HK-2 (cell line): ENCODE results near the gene NSF.

Source experiments
- DNase-seq: peaks from one replicate; pipeline ENCODE4 v3.0.0-alpha.2; 2018; ENCODE audit not compliant: unreplicated experiment

Gene NSF

DNA sequence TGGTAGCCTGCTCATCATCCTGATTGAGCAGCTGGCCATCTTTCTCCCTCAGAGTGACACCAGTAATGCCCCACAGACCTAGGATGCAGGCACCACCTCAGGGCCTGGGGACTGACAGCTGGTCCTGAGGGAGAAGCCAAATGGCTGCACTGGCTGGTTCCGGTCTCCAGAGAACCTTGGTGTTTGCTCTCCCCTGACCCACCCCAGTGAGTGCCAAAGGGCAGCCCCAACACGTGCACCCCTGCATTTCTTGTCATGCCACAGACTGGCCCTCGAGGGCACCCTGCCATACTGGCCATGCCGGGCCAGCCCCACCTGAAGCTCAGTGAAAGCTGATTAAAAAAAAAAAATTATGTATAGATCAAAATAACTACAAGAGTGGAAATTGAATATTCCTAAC, 127.5 kb downstream of the NSF start:
- DNase-seq: no peak

DNA sequence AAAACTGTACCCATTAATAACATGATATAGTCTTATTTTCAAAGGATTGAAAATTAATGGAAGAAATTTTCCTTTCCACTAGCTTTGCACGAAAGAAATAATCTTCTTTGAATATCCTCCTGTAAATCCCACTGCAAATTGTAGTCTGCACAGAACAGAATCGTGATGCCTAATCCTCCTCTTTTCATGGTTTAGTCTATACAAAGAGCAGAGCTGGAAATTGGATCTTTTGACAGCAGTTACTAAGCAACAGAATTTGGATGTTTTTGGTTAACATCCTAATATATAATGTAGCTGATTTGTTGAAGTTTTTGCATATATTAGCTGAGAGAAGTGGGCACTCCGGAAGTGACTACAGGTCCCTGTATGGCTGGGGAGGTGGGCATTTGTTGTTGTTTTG, 129.4 kb downstream of the NSF start:
- DNase-seq: no peak

DNA sequence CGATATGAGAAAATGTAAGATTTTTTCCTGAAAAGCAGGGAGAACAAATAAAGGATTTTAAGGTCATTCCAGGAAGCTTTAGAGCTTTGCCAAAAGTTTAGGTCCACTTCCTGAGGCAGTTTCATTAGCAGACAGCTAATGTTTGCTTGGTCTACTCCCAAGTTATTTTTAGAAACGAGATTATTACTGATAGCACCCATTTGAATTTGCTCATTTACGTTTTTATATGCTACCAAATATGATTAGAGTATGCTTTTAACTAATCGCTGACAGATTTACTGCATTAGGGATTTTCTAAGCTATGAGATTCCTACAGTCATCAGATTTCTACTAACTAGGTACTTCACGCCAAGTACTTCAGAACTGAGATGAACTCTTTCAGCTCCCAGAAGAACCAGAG, 129.9 kb downstream of the NSF start:
- DNase-seq: no peak

DNA sequence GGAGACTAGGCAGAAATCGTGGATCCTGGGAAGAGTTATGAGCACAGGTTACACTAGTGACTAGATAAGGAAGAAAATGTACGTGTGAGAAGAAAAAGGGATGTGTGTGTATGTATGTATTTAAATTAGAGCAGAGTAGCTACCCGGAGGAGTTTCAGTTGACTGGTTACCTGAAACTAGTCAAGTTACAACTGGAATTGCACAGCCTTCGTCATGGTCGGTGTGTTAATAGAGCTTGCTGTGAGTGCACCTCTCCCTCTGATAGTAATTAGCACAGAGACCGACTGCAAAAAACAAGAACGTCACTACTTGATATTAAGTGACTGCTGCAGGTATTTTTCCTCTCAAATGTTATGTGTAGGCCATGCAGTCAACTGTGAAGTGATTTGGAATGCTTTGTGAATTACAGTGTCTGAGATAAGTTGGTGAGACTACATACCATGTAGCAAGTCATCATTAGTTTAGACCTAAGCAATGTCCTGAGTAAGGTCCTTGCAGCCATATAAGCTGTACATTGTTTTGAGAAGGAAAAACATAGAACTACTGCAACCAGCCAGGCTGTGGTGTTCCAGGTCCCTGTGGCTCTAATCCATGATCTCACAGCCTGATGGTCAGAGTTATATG, 132.3 kb downstream of the NSF start:
- DNase-seq: no peak

DNA sequence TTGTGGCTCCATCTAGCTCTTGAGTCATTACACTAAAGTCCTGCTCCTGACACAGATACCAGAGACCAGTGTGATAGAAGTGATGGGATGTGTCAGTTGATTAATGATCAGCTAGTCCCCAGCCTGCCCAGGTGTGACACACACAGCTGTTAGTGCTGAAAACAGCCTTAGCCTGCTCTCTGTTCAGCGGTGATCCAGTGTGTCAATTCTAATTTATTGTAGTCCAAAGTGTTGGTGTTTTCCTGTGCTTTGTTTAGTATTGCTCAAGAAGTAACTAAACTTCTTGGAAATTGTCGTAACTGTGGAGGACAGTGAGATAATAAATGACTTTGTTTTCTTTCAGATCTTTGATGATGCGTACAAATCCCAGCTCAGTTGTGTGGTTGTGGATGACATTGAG, 135.7 kb downstream of the NSF start:
- peak; percentile 25 for DNase-seq

DNA sequence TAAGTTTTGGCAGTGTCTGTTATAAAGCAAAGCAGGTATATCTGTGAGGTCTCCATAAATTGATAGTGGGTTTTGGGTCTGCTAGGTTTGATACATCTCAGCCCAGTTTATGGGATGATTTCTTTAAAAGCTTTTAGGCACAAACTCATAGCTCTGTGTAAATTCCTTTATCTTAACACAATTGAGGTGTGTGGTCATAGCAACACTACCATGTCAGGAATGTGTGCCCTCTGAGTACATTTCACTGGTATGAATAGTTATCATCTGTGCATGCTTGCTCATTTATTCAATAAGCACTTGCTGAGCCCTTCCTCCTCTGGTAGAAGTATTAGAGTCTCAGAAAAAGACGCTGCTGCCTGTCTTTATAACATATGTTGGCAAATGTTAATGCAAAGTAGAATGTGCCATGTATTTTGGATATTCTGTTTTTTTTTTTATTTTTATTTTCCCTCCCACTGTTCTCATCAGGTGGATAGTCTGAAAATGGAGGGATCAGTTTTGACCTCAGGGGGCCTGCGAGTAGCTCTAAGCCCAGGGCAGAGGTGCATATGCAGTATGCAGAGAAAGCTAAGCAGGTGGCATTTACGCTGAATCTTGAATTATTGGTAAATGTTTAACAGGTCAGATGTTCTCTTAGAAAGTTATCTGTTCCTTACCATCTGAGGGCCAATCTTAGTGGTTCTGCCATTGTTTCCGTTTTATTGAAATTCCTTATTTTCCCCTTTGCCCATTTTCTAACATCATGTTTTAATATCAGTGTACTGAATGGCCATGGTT, 137.3 kb downstream of the NSF start:
- no peak for DNase-seq

DNA sequence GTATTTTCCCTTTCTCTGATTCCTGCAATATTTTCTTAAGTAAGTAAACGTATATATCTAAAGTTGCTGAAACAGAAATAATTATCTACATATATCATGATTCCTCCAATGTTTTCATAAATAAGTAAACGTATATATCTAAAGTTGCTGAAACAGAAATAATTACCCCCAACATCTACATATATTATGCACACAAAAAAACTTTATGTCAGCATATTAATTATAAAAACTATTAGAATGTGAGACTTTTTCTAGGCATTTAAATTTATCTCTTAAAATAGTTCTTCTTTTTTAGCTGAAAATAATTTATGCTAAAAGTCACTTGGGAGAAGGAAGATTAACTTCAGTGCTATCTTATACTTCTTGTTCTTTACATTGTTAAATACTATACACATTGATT, 139.6 kb downstream of the NSF start:
- DNase-seq: no peak

DNA sequence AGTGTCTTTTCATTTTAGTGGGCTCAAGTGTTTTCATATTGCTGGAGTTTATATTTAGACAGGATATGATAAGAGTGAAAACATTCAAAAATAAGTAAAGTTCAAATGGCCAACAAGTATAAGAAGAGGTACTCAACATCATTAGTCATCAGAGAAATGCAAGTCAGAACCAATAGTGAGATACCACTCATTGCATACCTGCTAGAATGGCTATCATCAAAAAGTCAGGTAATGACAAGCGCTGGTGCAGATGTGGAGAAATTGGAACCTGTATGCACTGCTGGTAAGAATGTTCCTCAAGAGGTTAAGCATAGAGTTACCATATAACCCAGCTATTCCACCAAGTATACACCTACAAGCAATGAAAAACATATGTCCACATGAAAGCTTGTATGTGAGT, 140.2 kb downstream of the NSF start:
- DNase-seq: no peak

DNA sequence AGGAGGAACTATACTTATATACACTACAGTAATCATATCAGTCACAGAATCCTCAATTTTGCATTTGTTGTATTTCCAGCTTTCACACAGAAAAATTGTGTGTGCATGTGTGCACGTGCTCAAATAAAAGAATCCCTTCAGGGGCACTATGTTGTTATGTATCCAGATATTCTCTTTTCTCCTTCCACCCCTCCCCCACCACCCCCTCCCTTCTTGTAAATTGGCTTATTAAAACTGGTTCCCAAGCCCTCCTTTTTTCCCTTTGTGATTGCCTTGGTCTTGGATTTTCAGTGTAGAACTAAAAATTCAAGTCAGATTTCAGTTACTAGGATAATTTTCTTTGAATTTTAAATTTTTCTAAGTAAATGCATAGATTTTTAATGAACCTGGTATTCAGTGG, 141.7 kb downstream of the NSF start:
- no peak for DNase-seq

DNA sequence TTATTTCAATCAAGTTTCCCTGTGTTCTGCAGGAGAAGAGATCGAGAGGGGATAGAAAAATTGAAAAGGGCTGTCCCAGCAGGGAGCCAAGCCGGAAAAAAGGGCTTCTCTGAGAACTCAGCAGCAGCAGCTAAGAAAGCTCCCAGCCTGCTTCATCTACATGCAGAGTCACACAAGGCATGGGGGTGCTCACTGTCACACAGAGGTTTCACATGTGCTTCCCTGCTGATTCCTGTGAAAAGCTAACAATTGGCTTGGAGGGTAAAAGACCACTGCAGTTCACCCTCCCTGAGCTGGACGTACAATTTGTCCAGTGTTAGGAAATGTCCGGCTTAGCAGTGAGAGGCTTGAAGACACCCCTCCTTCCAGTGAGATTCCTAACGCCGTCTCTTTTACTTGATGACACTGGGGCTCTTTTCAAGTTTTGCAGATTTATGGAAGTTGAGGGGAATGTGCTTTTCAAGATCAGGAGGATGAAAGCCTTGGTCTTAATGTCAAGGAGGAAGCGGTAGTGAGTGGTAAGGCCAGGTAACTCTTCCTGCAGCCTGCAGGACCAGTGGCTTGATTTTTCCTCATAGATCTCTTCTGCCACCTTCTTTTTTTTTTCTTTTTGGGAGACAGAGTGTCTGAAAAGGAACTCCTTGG, 142.4 kb downstream of the NSF start:
- DNase-seq: no peak

DNA sequence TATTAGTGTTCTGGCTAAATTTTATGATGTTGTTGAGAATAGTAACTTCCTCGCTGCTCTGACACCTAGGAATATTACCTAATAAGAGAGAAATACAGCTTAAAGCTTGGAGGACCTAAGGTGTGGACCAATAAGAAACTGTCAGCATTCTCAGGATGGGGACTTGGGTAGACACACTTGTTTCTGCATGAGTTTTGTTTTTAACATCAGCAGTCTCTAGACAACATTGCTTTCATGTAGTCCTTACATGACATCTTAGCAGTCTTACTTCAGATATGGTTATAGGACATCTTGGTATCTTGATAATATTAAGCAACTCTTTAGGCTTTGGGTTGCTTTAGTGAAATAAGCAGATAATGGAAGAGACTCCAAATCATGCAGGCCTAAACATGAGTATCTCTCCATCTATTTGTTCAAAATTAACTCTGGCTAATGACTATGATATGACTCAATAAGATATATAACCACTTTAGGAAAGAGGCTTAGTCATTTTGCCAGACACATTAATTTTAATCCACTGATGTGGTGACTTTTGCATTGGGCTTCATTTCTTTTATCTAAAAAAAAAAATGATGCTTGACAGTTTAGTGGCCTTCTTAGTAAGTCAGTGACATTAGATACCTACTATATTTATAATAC, 143.5 kb downstream of the NSF start:
- no peak for DNase-seq

DNA sequence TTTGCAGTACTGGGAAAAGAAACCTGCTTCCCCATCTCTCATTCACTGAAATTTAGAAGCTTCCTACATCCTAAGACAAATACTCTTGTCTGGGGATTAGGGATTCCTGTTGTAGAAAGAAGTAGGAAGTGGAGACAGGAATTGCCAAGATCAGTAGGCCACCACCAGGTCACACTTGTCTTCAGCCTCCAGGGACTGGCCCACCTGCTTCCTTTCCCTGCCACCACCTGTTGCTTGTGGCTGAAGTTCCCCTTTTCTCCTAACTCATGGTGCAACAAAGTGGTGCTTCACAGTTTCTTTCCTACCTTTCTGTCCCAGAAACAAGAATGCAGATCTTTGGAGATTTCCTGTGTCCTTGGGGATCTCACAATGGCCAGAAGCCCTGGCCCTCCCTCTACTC, 145.6 kb downstream of the NSF start:
- no peak for DNase-seq

DNA sequence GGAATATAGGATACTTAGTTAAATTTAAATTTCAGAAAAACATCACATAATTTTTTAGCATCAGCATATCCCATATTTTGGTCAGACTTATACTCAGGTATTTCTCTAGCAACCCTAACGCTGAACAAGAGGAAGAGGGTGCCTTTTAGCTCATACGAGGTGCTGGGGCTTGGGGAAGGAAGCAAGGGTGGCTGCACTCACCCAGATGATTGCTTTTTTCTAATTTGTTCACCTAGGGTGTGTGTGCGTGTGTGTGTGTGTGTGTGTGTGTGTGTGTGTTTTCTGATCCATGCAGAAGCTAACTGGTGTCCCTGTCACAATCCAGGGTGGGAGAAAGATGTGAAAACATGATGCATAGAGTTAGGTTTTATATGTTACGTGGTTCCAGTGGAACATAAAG, 146.9 kb downstream of the NSF start:
- no peak for DNase-seq

DNA sequence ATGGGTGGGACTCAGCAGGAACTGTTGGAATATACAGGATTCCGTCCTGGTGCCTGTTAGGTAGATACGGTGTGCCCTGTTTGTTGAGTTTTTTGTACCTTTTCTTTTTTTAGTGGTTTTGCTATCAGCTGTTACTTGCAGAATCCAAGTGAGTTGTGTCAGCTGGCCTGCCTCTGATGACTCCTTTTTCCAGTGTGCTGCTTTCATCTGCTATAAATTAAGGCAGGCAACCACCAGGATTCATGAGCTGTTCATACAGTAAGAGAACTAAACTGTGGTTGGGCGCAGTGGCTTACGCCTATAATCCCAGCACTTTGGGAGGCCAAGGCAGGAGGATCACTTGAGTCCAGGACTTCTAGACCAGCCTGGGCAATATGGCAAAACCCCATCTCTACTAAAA, 148.1 kb downstream of the NSF start:
- no peak for DNase-seq

DNA sequence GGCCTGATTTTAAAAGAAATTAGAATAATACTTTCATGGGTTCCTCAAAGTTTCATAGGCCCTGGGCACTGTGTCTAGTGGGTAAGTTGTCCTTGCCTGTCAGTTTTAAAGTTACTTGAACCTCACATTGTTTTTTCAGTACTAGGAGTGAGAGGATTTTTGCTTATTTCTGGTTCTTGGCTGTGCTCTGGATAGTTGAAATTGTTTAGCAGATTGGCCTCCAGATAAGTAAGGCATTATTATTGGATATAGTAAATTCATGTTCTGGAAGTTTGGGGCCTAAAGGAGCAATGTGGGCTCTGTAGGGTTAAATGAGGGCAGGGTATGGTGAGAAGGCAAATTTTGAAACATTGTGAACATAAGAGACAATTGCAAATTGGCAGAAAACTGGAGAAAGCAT, 149.5 kb downstream of the NSF start:
- DNase-seq: no peak

DNA sequence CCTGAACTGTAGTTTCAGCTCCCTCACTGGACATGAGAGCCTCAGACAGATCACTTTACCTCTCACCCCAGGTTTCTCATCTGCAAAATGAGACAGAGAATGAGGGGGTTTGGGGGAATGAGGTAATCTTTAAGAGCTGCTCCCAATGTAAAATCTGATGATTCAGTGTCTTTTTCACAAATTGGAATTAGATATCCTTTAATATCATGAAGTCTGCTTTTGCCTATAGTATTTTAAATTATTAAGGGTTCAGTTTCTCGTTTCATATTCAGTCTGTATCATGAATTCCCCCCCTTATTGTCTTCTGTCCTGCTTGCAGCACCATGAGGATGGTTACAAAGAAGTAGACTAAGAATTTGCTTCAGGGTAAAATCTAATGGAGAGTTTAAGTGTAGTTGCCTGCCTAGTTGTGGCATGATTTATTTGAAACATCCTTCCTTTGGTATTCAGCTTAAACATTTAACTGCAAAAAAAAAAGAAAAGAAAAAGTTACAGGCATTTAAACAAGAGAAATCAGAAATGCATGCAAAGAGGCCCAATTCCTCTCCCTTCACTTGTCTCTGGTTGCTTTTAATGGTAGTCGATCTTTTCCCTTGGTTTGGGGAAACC, 150.8 kb downstream of the NSF start:
- DNase-seq: no peak

DNA sequence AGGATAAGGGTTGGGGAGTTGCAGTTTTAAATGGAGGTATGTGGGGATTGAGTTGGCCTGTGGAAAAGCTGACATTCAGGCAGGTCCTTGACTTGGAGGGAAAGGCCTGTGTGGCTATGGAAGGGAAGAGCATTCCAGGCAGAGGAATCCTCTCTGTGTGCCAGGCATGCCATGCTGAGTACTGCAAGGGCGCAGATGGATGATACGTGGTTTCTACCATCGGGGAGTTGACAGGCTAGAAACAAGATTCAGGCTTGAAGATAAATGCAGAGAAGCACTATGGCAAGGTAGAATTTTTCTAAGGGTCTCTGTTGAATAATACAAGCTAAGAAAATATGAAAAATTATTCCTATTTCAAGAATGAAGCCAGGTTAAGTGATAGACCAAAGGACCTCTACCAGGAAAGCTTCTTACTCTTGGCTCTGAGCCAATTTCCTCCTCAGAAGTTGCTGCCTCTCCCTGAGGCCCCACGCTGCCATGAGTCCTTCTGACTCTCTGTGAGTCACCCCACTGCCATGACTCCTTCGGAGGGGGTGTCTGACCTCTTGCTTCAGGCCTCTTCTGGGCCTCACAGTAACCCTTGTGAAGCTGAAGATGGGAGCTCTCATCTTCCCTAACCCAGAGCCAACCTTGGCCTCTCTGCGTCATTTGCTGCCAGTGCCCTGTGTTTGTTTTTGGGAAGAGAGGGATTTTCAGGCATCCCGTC, 152.2 kb downstream of the NSF start:
- peak; percentile 73 for DNase-seq

DNA sequence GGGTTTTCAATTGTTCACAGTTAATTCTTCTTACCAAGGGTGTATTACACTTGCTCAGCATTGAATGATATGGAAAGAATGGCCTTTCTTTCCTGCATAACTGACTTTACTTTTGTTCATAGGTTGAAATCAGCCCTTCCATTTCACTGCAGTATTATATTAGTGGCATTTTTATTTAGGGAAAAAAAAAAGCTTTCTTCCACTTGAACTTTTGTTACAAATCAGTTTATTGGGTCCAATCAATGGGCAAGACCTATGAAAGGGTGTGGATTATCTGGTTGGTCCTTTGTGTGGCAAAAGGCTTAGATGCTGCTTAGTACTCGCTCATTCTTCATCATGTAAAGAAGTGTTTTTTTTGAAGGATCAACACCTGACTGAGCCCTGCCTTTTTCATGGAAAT, 154.0 kb downstream of the NSF start:
- no peak for DNase-seq

DNA sequence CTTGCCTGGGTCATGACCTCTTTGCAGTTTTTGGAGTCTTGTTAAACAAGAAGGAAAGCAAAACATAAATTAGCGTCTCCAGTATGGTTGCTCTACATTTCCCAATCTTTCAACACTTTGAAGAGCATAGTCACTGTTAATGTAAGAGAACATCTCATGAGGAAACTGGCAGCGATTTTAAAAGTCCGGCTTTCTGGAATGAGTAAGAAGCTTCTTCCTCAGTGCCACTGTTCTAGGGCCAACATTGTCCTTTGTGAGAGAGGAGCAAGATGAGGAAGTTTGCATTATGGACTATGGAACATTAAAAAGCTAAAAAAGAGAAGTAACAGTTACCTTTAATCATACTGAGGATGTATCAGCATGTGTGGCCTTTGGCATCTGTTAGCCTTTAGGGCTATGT, 154.9 kb downstream of the NSF start:
- DNase-seq: no peak

DNA sequence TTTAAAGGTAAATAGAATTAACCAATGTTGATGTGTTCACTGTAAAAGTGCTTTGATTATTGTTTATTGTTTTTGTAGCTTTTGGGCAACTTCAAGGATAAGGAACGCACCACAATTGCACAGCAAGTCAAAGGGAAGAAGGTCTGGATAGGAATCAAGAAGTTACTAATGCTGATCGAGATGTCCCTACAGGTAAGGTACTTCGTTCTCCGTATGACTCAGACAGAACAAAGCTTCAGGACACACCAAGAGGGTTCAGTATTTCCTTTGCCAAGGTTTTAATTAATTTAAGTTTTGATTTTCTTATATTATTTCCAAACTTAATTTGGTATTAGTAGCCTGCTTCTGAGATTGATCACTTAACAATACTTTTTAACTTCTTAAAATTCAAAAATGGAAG, 161.0 kb downstream of the NSF start:
- DNase-seq: no peak

DNA sequence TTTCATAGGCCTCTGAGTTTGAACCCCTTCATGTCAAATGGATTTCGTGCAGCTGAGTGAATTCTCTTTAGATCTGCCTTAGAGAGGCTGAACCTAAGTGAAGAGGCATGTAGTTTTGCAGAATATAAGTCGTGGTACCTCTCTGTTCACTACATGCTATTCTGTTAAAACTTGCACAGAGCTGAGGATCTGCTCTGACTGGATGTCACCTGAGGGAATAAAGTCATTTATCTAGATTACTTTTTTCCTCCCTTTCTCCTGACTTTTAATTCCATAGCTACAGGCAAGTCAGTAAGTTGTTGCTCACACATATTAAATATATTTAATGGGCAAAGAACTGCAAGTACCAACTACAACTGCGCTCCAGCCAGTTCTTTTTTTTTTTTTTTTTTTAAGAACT, 163.3 kb downstream of the NSF start:
- DNase-seq: no peak
